HTR-8/SVneo (cell line): ENCODE results near the gene FLAD1.

Experiments used
- DNase-seq: peaks from one replicate; pipeline ENCODE4 v3.0.0; 2011; ENCODE audit warnings: low spot score, mixed read lengths; ENCODE audit not compliant: insufficient read length
- FAIRE-seq: peaks from 2 replicates; lab custom pipeline; 2011; peaks lifted over from hg19 to GRCh38; lab: Jason Lieb, UNC

FLAD1 gene

DNA sequence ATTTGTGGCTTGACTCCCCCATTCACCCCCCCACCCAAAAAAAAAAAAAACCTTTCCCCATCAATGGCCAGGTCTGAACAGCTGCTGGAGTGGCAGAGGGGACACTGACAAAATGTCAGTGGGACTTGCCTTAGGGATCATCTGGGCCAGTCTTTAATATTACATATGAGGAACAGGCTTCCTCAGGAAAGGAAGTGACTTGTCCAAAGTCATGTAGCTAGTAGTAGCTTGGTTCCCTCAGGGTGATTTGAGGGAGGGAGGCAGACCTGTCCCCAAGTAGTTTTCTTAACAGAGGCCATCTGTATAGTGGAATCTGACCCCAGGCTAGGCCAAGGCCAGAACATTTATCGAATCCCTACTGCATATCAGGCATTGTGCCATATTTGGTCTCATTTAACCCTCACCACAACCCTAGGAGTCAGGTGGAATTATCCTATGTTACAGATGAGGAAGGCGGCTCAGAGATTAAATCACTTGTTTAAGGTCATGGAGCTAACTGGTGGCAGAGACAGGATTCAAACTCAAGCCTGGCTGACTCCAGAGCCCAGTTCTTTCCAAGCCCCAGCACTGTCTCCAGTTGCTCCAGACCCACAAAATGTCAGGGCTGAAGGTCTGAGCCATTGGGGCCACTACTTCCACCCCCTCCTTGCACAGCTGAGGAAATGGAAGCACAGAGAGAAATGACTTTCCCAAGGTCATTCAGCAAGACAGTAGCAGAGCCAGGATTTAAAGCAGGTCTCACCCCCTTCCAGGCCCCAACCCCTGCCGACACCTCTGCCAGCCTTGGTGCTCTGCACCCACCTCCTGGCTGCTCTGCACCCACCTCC lies 29.8 kb downstream of the FLAD1 start:
- DNase-seq, result no peak
- FAIRE-seq, result no peak

DNA sequence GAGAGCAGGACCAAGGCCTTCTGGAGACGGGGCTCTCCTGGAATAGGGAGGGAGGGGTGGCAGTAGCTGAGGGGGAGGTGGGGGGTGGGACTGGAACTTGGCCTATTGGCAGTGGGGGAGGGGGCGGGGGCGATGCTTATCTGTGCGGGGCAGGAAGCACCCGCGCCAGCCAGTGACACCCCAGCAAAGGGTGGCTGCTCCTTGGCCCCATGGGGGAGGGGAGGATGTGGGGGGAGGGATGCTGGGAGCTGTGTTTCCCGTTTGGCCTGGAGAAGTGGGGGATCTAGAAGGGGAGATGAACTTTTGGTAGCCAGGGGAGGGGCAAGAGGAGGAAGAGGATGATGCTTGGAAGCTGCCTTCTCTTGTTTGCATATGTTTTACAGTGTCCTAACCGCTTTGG lies 30.5 kb downstream of the FLAD1 start:
- no peak for FAIRE-seq

DNA sequence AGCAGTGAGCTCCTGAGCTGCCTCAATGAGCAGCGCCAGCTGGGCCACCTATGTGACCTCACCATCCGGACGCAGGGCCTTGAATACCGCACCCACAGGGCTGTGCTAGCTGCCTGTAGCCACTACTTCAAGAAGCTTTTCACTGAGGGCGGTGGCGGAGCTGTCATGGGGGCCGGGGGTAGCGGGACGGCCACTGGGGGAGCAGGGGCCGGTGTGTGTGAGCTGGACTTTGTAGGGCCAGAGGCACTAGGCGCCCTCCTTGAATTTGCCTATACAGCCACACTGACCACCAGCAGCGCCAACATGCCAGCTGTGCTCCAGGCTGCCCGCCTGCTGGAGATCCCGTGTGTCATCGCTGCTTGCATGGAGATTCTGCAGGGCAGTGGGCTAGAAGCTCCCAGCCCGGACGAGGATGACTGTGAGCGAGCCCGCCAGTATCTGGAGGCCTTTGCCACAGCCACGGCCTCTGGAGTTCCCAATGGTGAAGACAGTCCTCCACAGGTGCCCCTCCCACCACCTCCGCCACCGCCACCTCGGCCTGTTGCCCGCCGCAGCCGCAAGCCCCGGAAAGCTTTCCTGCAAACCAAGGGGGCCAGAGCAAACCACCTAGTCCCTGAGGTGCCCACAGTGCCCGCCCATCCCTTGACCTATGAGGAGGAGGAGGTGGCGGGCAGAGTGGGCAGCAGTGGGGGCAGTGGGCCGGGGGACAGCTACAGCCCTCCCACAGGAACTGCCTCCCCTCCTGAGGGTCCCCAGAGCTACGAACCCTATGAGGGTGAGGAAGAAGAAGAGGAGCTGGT lies 31.8 kb downstream of the FLAD1 start:
- FAIRE-seq (no peak), DNase-seq (no peak)

More for the DNA sequence above, 30.5 kb downstream of the FLAD1 start:
- DNase-seq, result no peak

DNA sequence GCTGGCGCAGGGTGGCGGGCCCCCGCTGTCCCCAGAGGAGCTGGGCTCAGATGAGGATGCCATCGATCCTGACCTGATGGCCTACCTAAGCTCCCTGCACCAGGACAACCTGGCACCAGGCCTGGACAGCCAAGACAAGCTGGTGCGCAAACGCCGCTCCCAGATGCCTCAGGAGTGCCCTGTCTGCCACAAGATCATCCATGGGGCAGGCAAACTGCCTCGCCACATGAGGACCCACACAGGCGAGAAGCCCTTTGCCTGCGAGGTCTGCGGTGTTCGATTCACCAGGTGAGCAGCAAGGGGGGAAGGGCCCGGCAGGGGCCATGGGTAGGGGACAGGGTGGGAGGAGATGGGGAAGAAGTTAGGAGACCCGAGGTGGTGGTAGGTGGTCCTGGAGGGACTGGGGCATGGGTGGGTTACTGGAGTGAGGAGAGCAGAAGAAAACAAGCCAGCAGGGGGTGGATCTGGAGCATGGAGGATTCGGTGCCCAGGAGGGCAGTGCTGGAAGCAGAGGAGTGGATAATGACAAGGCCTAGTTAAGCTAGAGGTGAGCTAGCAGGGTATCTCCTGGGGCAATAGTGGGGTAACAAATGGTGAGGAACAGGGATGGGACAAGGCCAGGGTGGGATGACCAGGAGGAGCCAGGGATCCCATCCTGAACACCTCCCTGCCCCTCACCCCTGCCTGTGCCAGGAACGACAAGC lies 32.5 kb downstream of the FLAD1 start:
- no peak for FAIRE-seq

DNA sequence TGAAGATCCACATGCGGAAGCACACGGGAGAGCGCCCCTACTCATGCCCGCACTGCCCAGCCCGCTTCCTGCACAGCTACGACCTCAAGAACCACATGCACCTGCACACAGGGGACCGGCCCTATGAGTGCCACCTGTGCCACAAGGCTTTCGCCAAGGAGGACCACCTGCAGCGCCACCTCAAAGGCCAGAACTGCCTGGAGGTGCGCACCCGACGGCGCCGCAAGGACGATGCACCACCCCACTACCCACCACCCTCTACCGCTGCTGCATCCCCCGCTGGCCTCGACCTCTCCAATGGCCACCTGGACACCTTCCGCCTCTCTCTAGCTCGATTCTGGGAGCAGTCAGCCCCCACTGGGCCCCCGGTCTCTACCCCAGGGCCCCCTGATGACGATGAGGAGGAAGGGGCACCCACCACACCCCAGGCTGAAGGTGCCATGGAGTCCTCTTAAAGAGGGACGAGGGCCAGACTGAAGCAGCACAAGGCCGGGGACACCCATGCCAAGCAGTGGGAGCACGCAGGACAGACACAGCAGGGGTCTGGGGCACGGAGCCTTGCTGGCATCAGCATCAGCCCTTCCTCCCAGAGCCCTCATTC lies 33.2 kb downstream of the FLAD1 start:
- no peak for DNase-seq
- no peak for FAIRE-seq

More for the DNA sequence above, 32.5 kb downstream of the FLAD1 start:
- no peak for DNase-seq

DNA sequence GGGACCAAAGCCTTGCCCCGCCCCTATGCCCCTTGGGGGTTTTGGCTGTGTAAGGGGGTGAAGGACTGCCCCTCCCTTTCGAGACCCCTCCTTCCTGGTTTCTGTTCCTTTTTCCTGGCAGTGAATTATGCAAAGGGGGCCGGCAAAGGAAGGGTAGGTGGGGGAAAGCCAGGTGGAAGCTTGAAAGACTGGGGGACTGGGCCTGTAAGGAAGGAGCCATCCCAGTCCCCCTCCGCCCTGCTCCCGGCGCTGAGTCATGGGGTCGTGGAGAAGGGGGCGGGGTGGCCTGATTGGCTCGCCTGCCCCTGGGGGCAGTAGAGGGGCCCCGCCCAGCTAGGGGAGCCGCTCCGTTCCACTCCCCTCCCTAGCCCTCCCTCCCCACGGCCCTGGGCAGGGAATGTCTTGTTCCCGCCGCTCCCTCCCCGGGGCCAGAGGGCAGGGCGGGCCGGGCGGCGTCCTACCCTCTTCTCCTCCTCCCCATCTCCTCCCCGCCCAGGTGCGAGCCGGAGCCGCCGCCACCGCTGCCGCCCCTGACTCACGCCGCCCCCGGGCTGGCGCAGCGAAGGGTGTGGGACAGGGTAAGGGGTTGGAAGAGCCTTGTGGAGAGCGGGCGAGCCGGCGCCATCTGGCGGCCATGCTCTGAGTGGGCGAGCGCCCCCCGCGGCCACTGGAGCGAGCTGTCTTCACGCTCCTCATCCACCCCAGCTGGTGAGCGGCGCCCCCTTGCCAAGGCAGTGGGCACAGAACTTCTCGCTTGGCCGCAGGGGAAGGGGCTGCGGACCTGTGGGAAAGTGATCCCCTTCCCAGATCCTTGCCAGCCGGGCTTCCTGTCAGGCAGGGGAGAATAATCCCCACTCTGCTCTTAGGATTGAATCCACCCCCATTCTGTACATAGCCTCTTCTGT lies 34.1 kb downstream of the FLAD1 start:
- FAIRE-seq, result peak; percentile 90
- peak; percentile 79 for DNase-seq

DNA sequence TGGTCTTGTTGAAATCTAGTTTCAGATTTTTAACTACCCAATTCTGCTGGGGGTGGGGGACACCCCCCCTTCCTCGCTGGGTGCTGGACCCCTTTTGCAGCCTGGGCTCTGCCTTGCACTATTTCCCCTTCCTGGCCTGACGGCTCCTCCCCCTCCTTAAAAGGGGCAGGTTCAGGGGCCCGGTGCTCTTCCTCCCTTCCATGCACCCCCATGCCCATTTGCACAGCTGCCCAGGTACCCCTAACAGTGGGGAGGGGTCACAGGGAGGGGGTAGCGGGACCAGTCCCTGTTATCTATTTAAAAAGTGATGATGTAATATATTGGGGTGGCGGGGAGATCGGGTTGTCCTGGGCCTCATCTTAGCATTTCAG lies 34.8 kb downstream of the FLAD1 start:
- DNase-seq (no peak), FAIRE-seq (no peak)

DNA sequence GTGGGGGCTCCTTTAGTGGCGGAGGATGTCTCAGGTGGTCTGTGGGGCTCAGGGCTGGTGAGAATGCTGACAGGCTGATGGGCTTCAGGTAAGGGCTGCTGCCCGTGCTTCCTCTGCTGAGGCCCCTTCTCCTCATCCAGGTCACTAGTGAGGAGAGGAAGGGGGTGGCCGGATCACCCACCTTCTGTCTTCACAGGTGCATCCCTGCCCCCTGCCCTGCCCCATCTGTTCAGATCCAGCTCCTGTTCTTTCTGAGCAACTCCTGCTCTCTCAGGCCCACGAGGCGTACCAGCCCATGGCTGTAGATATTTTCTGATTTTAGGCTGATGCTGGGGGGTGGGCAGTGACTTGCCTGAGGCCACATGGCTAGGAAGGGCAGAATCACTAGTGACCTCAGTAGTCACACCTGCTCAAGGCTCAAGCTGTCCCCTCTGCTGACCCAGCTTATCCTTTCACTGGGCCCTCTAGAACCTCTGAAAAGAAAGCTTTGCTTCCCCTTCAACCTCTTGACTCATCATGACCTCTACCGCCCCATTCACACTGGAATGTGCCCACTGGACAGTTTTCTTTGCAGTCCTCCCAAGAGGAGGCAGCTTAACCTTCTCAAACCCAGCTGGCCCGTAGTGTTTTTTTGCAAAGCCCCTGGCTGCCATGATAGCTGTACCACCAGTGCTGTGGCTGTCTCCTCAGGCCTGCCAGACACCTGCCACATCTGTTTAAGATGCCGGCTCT lies 35.6 kb downstream of the FLAD1 start:
- DNase-seq (no peak), FAIRE-seq (no peak)

DNA sequence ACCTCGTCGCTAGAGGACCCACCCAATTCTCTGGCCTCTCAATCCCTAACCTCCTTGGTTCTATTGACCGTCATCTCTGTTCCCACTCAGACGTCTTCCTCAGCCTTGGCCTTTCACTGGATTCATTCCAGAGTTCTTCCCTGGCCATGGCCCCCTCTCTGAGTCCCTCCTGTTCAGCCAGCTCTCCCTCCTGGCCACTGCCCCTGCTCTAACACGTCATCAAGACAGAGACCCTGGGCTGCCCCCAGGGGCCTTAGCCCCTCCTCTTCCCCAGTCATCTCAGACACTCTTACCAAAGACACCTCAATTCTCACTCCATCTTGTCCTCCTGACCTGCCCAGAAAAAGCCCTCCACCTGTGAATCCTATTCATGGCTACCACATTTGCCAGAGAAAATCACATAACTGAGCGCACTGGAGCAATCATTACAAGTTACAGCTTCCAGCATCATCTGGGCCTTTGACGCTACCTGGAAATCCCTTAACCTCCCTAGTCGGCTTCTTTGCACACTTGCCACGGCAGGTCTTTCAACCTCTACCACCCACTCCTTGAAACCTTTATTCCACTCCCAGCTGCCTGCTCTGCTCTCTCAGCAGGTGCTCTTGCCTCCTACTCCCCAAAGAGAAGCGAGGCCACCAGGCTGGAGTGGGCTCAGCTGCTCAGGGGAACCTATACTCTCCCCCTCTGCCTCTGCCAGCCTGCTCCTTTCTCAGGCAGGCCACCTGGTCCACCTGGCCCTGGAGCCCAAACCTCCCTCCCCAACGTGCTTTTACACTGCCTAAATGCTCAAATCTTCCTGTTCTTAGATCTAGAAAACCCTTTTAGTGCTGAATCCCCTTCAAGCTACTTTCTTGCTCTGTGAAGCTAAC lies 36.5 kb downstream of the FLAD1 start:
- FAIRE-seq, result no peak

DNA sequence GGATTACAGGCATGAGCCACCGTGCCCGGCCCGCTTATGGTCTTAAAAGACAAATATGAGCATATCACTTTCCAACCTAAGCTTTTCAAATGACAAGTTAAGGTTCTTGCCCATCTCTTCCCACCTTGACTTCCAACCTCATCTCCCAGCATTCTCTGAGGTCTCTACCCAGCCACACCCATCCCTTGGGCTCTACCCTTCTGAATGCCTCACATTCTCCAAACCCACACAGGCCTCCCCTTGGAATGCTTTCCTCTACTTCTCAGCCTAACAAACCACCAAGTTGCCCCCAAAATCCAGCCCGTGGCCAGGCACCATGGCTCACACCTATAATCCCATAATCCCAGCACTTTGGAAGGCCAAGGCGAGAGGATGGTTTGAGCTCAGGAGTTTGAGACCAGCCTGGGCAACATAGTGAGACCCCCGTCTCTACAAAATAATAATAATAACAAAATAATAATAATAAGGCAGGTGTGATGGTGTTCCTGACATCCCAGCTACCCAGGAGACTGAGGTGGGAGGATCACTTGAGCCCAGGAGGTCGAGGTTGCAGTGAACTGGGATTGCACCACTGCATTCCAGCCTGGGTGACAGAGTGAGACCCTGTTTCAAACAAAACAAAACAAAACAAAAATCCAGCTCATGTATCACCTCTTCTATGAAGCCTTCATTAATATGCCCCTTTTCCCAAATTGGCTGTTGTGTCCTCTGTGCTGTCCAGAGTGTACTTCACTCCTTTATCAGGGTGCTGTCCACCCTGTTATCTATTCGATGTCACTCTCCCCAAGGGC lies 39.2 kb downstream of the FLAD1 start:
- no peak for DNase-seq
- FAIRE-seq, result no peak

More for the DNA sequence above, 36.5 kb downstream of the FLAD1 start:
- no peak for DNase-seq

DNA sequence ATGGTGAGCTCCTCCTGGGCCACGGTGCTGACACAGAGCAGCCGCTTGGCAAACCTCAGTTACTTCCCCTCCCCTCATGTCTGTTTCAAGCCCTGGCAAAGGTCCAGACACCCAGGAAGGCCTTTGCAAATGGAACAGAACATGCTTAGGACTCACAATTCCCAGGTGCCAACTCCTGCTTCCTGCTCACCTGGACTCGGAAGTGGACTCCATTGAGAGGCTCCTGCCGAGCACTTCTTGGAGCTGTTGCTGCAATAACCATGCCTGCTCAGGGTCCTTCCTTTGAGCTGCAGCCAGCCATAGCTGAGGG lies 39.7 kb downstream of the FLAD1 start:
- DNase-seq (no peak), FAIRE-seq (no peak)

DNA sequence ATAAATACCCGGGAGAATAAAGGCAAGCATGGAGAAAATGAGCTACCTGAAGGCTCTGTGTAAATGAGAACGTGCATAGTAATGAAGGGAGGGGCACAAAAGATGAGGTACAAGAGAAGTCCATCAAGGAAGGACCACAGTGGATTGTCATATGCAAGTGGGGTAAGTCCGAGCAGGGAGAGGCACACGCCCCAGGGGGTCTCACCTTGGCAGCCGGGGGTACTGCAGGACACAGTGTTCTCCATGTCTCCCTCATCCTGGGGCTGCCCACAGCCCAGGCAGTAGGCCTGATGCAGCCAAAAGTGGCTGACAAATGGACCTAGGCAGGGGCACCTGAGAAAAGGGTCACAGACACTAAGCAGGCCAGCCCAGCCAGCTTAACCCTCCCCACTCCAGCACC lies 40.5 kb downstream of the FLAD1 start:
- DNase-seq, result no peak
- FAIRE-seq, result no peak

DNA sequence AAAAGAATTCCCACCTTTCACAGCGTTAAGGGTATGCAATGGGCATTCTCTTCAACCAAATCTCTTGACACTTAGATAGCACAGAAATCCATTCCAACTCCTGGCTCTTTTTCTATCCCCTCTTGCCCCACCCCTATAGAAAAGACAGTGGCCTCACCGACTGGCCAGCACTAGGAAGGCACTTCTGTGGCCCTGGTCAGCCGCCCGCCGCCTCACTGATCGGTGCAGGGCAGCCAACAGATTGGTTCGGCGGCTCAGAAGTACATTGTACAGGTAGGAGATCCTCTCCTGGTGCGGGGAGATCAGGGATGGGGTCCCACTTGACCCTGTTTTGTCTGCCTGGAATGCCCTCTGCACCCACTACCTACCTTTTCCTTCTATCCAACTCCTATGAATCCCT lies 41.2 kb downstream of the FLAD1 start:
- DNase-seq (no peak), FAIRE-seq (no peak)

DNA sequence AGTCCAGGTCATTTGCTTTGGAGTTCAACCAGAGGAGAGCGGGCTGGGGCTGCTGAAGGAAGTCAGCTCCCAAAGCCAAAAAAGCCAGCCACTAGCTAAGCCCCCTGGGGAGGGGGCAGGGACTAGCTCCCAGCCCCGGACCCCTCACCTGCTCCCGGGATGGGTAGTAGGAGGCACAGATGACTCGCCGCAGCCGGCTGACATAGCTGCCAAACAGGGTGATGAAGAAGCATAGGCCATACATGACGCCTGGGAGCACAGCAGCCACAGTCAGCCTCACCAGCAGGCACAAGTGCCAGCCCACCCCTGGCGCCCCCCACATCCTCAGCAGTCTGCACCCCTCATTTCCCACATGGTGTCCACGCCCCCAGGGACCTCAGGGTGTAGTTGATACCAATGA lies 43.0 kb downstream of the FLAD1 start:
- DNase-seq (no peak), FAIRE-seq (no peak)

DNA sequence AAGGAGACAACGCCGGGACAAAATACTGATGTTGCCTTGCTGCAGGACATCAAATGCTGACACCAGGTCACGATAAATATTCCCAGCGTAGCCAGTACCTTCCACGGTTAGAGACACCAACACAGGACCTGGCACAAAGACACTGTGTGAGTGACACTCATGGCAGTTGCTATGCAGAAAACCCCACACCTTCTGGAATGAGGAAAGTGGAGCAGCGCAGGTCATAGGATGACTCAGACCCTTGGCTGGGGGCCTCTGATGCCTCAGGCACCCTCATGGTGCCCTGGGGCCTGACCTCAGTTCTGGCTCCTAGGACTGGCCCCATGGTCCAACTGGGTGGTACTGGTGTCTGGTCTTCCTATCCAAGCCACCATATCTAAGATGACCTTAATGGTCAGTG lies 43.4 kb downstream of the FLAD1 start:
- no peak for DNase-seq
- no peak for FAIRE-seq

DNA sequence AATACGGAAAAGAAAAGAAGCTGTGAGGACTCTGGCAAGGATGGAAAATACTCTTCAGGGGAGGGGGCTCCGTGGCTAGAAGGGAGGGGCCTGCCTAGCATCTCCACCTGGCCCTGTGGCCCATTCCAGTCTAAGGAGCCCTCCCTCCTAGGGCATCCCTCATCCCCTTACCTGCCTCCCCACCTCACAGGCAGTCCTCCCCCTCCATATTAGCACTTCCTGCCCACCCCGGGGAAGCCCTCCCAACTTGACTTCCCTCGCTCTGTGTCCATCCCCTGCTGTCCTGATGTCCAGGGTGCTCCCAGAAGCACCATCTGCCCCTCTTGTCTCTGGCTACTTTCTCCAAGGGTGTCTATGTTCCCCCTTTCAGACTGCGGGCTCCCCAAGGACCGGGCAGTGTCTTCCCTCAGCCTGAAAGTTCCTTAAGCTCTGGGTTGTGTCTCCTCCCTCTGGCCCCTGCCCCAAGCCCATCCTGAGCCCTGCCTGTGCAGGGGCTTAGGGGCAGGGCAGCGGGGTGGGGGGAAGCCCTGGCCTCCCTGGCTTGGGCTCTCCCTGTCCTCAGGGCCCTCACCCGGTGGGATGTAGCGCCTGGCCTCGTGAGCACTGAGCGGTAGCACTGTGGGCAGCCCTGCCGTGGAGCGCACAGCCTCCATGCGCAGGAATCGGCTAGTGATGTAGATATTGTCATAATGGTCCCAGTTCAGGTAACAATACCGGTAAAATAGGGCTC lies 46.5 kb downstream of the FLAD1 start:
- DNase-seq (no peak), FAIRE-seq (no peak)
